Measurements from ENCODE around the gene TSPAN4.

GRCh38 chr11:833849-834311, 8.8 kb upstream of the TSPAN4 start:
- no peak for TF ChIP-seq CTCF (IDR thresholded peaks at IDR 0.05)
- TF ChIP-seq POLR2A (IDR thresholded peaks at IDR 0.05): no peak
